Activated naive CD8-positive, alpha-beta T cell treated with anti-CD3 and anti-CD28 coated beads, Interleukin-2, amount 50 U/mL, for 24 hours (primary cell): ENCODE results near the gene NCOR2.

Experiments
- ATAC-seq: fragments of 150-1000 bp; cut with Tn5 transposase; one replicate; pipeline ENCODE4 v1.10.0; 2021
- DNase-seq: peaks from one replicate; pipeline ENCODE4 v3.0.0; 2021
- H3K27ac Mint-ChIP-seq: one replicate; pipeline ENCODE4 v1.8.0; 2021; ENCODE audit warnings: mild to moderate bottlenecking, mixed read lengths
- H3K27me3 Mint-ChIP-seq: one replicate; pipeline ENCODE4 v1.8.0; 2021; ENCODE audit warnings: mixed read lengths
- H3K36me3 Mint-ChIP-seq: one replicate; pipeline ENCODE4 v1.8.0; 2021; ENCODE audit warnings: low read depth, mixed read lengths
- H3K4me1 Mint-ChIP-seq: one replicate; pipeline ENCODE4 v1.8.0; 2021; ENCODE audit warnings: mixed read lengths
- H3K4me3 Mint-ChIP-seq: one replicate; pipeline ENCODE4 v1.8.0; 2021; ENCODE audit warnings: mild to moderate bottlenecking, moderate library complexity, mixed read lengths
- H3K9me3 Mint-ChIP-seq: one replicate; pipeline ENCODE4 v1.8.0; 2021; ENCODE audit warnings: mixed read lengths

Gene NCOR2

GRCh38 chr12:124562796-124563181 is 4.6 kb downstream of the NCOR2 start:
- Mint-ChIP-seq H3K27ac (no peak overlapping the region), H3K27me3 (no peaks in the 10 kb centered on the region), H3K36me3 (peaks cover 2% of the 10 kb centered on the region), H3K9me3 (no peaks in the 10 kb centered on the region), H3K4me3 (no peak overlapping the region), H3K4me1 (peaks cover 33% of the 10 kb centered on the region)
- ATAC-seq (no peak), DNase-seq (no peak)

GRCh38 chr12:124562018-124562795 is 5.2 kb downstream of the NCOR2 start:
- no peak for DNase-seq
- Mint-ChIP-seq H3K9me3 (no peaks in the 10 kb centered on the region), H3K4me1 (peaks cover 36% of the 10 kb centered on the region), H3K36me3 (peaks cover 2% of the 10 kb centered on the region), H3K27me3 (no peaks in the 10 kb centered on the region), H3K4me3 (no peak overlapping the region), H3K27ac (no peak overlapping the region)
- no peak for ATAC-seq

GRCh38 chr12:124561231-124561630 is 6.2 kb downstream of the NCOR2 start:
- no peak overlapping the region for H3K4me3 Mint-ChIP-seq

GRCh38 chr12:124560146-124560890 is 7.1 kb downstream of the NCOR2 start:
- H3K4me1 Mint-ChIP-seq: peaks cover 42% of the 10 kb centered on the region
- no peaks in the 10 kb centered on the region for H3K27me3 Mint-ChIP-seq
- DNase-seq (no peak), ATAC-seq (no peak)
- H3K27ac Mint-ChIP-seq: no peak overlapping the region
- peaks cover 2% of the 10 kb centered on the region for H3K36me3 Mint-ChIP-seq
- H3K4me3 Mint-ChIP-seq: no peak overlapping the region
- H3K9me3 Mint-ChIP-seq: no peaks in the 10 kb centered on the region

More at GRCh38 chr12:124561231-124561630, 6.2 kb downstream of the NCOR2 start:
- ATAC-seq: no peak
- H3K36me3 Mint-ChIP-seq: peaks cover 2% of the 10 kb centered on the region
- no peak for DNase-seq
- H3K4me1 Mint-ChIP-seq: peaks cover 40% of the 10 kb centered on the region
- H3K27ac Mint-ChIP-seq: no peak overlapping the region
- H3K27me3 Mint-ChIP-seq: no peaks in the 10 kb centered on the region
- no peaks in the 10 kb centered on the region for H3K9me3 Mint-ChIP-seq

- no peak overlapping the region for H3K4me3 Mint-ChIP-seq
- DNase-seq: no peak
- H3K36me3 Mint-ChIP-seq: peaks cover 2% of the 10 kb centered on the region
- H3K27me3 Mint-ChIP-seq: no peaks in the 10 kb centered on the region
- peaks cover 45% of the 10 kb centered on the region for H3K4me1 Mint-ChIP-seq
- no peaks in the 10 kb centered on the region for H3K9me3 Mint-ChIP-seq
- no peak overlapping the region for H3K27ac Mint-ChIP-seq
- no peak for ATAC-seq
Observed at GRCh38 chr12:124559182-124560017, 8.0 kb downstream of the NCOR2 start.

GRCh38 chr12:124558313-124558712 is 9.1 kb downstream of the NCOR2 start:
- H3K4me1 Mint-ChIP-seq: peaks cover 45% of the 10 kb centered on the region
- no peak overlapping the region for H3K27ac Mint-ChIP-seq
- no peaks in the 10 kb centered on the region for H3K9me3 Mint-ChIP-seq
- H3K36me3 Mint-ChIP-seq: peaks cover 2% of the 10 kb centered on the region
- H3K27me3 Mint-ChIP-seq: no peaks in the 10 kb centered on the region
- DNase-seq (no peak), ATAC-seq (no peak)
- no peak overlapping the region for H3K4me3 Mint-ChIP-seq

- peaks cover 43% of the 10 kb centered on the region for H3K4me1 Mint-ChIP-seq
- H3K36me3 Mint-ChIP-seq: peaks cover 2% of the 10 kb centered on the region
- H3K9me3 Mint-ChIP-seq: no peaks in the 10 kb centered on the region
- H3K4me3 Mint-ChIP-seq: no peak overlapping the region
- DNase-seq: no peak
- no peak overlapping the region for H3K27ac Mint-ChIP-seq
- ATAC-seq: no peak
- H3K27me3 Mint-ChIP-seq: no peaks in the 10 kb centered on the region
Observed at GRCh38 chr12:124557518-124558223, 9.7 kb downstream of the NCOR2 start.

- no peaks in the 10 kb centered on the region for H3K27me3 Mint-ChIP-seq
- no peak for DNase-seq
- no peak overlapping the region for H3K27ac Mint-ChIP-seq
- ATAC-seq: no peak
- peaks cover 2% of the 10 kb centered on the region for H3K36me3 Mint-ChIP-seq
- no peak overlapping the region for H3K4me3 Mint-ChIP-seq
- H3K4me1 Mint-ChIP-seq: peaks cover 45% of the 10 kb centered on the region
- no peaks in the 10 kb centered on the region for H3K9me3 Mint-ChIP-seq
Observed at GRCh38 chr12:124556896-124557501, 10.4 kb downstream of the NCOR2 start.

- H3K36me3 Mint-ChIP-seq: peaks cover 2% of the 10 kb centered on the region
- no peaks in the 10 kb centered on the region for H3K27me3 Mint-ChIP-seq
- peaks cover 48% of the 10 kb centered on the region for H3K4me1 Mint-ChIP-seq
- DNase-seq (no peak), ATAC-seq (no peak)
- H3K9me3 Mint-ChIP-seq: no peaks in the 10 kb centered on the region
- H3K4me3 Mint-ChIP-seq: no peak overlapping the region
- no peak overlapping the region for H3K27ac Mint-ChIP-seq
Observed at GRCh38 chr12:124556074-124556466, 11.3 kb downstream of the NCOR2 start.

- H3K4me3 Mint-ChIP-seq: no peak overlapping the region
Observed at GRCh38 chr12:124555168-124556073, 12.0 kb downstream of the NCOR2 start.

GRCh38 chr12:124554429-124555029 is 12.9 kb downstream of the NCOR2 start:
- peaks cover 63% of the 10 kb centered on the region for H3K4me1 Mint-ChIP-seq
- ATAC-seq (peak; percentile 9), DNase-seq (no peak)
- no peak overlapping the region for H3K27ac Mint-ChIP-seq
- no peak overlapping the region for H3K4me3 Mint-ChIP-seq
- peaks cover 2% of the 10 kb centered on the region for H3K36me3 Mint-ChIP-seq
- no peaks in the 10 kb centered on the region for H3K27me3 Mint-ChIP-seq
- H3K9me3 Mint-ChIP-seq: no peaks in the 10 kb centered on the region

More at GRCh38 chr12:124555168-124556073, 12.0 kb downstream of the NCOR2 start:
- no peak for ATAC-seq
- no peak overlapping the region for H3K27ac Mint-ChIP-seq
- H3K9me3 Mint-ChIP-seq: no peaks in the 10 kb centered on the region
- peaks cover 55% of the 10 kb centered on the region for H3K4me1 Mint-ChIP-seq
- peaks cover 2% of the 10 kb centered on the region for H3K36me3 Mint-ChIP-seq
- DNase-seq: no peak
- no peaks in the 10 kb centered on the region for H3K27me3 Mint-ChIP-seq

GRCh38 chr12:124553862-124554428 is 13.5 kb downstream of the NCOR2 start:
- Mint-ChIP-seq H3K36me3 (no peaks in the 10 kb centered on the region), H3K27ac (no peak overlapping the region), H3K4me3 (no peak overlapping the region), H3K27me3 (no peaks in the 10 kb centered on the region), H3K4me1 (peaks cover 69% of the 10 kb centered on the region), H3K9me3 (no peaks in the 10 kb centered on the region)
- DNase-seq (no peak), ATAC-seq (no peak)
